ENCODE measurements around the gene OCRL.
"Not testable (repeated sequence)": the region's sequence is repeated elsewhere in the genome, so short reads cannot be mapped to it uniquely, and the experiment has no call there.

OCRL gene

DNA sequence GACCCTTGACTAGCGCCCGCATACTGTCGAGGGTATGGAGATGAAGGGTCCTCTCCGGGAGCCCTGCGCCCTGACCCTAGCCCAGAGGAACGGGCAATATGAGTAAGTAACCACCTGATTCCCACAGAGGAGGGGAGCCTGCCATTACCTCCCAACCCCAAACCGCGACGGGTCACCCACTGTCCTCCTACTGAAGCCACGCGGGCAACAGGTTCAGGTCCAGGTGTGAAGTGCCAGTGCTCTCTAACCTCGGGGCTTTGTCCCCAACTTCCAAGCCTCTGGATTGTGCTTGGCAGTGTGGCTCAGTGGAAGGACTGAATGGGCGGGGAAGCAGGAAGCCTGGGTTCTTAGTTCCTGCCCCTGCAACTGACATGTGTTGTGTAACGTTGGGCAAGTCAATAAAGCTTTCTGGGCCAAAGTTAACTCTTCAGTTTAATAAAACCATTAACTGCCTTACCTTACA, 694 bp downstream of the OCRL start:
- DNase-seq: no peak

DNA sequence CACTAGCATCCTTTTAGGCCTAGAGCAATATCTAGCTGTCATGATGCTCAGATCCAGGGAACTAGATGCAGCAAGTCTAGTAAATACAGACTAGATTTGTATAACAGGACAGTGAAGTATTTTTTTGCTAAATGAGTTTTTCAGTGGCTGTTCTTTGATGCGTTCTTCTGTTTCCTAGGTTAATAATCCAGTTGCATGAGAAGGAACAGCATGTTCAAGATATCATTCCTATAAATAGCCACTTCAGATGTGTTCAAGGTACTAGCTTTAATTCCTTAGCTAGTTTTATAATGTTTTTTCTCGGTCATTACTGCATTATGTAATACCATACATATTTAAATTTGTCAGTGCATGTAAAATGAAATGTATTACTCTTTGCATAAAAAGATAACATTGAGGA, 4.7 kb downstream of the OCRL start:
- DNase-seq: no peak

DNA sequence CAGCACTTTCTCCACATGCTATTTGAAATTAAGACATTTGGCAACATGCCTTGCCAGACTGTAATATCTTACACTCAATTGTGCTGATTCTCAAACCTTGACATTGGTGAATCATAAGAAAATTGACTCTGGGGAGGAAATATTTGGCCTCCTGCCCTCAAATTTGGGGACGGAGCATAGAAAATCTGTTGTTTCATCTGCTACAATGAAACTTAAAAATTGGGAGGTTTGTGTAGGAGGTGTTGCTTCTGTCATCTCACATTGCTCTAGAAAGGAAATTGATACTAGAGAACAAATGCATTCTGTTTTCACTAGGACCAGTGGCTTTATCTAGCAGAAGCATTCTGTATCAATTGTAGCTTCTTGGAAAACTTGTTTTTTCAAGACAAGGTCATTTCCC, 5.3 kb downstream of the OCRL start:
- DNase-seq: no peak

- DNase-seq: no peak
These were observed 9.1 kb downstream of the OCRL start for GRCh38 chrX:129549124-129549523.

GRCh38 chrX:129553619-129554288, 13.7 kb downstream of the OCRL start:
- no peak for DNase-seq

DNA sequence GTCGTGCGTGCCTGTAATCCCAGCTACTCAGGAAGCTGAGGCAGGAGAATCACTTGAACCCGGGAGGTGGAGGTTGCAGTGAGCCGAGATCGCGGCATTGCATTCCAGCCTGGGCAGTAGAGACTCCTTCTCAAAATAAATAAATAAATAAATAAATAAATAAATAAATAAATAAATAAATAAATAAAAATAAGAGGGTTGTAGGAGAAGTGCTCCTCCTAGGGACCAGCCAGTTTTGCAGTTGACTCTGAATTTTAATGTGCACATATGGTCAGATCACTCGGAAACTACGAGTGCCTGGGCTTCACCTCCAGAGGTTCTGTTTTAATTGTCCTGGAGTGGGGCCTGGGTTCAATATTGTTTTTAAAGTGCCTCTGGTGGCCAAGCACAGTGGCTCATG, 14.8 kb downstream of the OCRL start:
- DNase-seq: not testable (repeated sequence)

DNA sequence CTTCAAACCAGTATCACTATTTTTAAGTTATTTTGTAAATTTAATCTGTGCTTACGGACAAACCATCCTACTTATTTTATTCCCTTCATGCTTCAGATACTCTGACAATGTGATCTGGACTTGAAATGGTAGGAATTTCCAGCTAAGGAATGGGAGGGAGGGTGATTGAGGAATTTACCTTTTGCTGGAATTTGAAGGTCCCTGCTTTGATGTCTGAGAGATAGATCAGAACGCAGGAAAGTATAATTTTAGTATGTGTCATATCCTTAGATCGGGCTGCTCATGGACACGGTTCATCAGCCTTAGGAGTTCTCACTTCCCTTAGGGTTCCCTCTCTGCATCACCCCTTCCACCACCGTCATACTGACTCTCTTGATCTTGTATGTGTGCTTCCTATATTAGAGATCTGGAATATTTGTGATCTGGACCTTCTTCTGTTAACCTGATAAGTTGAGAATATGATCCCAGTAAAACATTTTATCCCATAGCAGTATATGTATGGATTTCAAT, 16.8 kb downstream of the OCRL start:
- no peak for DNase-seq

DNA sequence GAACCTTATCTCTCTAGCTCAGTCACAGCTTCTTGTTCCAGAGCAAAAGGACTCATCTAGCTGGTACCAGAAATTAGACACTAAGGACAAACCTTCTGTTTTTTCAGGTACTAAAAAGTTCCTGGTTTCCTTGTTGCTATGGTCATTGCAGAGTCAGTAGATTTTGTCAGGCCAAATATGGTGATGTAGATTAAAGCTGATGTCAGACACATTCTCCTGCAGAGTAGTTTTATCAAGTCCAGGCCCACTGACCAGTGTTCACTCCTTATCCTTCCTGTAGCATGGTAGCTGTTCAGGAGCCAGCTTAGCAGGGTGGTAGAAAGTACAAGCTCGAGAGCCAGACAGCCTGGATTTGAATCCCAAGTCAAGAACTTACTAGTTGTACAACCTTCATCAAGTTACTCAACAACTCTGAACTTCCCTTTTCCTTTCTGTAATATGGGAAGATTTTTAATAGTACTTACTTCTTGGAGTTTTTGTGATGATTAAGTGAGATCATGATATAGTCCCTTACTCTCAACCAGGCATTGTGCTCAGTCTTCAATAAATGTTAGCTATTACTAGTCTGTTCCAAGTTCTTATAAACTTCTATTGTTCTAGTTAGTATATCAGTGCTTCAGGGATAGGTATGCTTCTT, 17.9 kb downstream of the OCRL start:
- DNase-seq: no peak

DNA sequence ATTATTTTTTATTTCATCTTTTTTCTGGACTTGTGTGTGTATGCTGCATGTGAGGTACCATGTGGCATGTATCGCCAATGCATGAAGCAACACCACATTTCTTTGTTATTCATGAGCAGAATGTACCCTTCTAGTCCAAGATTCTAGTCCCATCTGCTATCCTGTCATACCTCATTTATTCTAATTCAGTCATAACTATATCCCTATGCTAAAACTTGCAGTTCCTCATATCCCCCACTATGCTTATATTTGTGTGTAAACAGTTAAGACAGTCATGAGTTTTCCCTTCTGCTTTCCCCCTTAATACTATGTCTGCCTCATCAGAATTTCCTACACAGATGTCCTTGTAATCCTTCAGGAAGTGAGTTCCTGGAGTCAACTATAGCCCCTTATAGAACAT, 19.7 kb downstream of the OCRL start:
- no peak for DNase-seq

- DNase-seq: no peak
These were observed 21.4 kb downstream of the OCRL start for GRCh38 chrX:129561453-129561852.

GRCh38 chrX:129564345-129564744, 24.3 kb downstream of the OCRL start:
- DNase-seq: not testable (repeated sequence)

DNA sequence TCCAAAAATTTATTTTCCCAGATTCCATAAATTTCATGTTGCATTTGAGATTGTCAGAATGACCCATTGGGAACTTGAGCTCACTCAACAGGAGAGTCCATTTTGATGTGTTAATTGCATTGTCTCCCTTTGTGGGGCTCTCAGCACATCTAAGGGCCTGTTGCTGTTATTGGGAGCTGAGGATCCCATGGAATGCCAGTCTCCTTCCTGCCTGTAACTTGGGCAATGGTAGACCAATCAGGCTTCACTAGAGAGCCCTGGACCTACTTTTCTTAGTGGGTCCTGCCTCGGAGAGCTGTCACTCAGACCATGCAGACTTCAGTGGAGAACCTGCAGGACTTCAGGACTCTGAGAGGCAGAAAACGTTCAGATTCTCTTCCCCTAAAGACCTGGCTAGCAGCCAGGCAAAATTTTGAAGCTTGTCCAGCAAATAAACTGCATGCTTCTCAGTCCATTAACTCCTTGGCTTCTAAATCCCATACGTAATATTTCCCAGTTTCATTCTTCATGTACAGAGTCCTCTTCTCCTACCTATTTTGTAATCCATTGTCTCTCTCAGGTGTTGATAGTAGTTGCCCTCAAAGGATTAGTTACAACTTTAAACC, 25.1 kb downstream of the OCRL start:
- DNase-seq: no peak

- DNase-seq: no peak
These were observed 26.0 kb downstream of the OCRL start for GRCh38 chrX:129566073-129566472.

GRCh38 chrX:129568349-129568748, 28.3 kb downstream of the OCRL start:
- DNase-seq: no peak

DNA sequence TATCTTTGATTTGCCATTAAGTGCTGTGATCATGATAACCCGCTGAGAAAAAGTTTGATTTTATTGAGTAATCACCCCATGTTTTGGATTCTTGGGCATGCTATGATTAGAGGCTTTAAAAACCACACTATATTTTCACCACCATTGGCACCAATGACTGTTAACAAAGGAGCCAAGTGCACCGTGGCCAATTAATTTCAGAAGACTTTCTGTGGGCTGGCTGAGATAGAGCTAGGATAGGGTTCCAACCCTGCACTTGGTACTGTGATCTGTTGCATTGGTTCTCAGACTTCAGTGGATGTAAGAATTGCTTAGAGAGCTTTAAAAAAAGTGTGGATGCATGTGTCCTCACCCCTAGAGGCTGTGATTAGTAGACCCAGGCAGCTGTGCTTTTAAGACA, 32.4 kb downstream of the OCRL start:
- DNase-seq: no peak

DNA sequence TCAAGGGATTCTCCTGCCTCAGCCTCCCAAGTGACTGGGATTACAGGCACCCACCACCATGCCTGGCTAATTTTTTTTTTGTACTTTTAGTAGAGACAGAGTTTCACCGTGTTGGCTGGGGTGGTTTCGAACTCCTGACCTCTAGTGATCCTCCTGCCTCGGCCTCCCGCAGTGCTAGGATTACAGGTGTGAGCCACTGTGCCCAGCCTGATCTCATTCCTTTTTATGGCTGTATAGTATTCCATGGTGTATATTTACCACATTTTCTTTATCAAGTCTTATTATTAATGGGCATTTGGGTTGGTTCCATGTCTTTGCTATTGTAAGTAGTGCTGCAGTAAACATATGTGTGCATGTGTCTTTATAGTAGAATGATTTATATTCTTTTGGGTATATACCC, 33.6 kb downstream of the OCRL start:
- not testable (repeated sequence) for DNase-seq

GRCh38 chrX:129574214-129574613, 34.2 kb downstream of the OCRL start:
- no peak for DNase-seq

- DNase-seq: no peak
These were observed 36.5 kb downstream of the OCRL start for GRCh38 chrX:129576539-129576938.

DNA sequence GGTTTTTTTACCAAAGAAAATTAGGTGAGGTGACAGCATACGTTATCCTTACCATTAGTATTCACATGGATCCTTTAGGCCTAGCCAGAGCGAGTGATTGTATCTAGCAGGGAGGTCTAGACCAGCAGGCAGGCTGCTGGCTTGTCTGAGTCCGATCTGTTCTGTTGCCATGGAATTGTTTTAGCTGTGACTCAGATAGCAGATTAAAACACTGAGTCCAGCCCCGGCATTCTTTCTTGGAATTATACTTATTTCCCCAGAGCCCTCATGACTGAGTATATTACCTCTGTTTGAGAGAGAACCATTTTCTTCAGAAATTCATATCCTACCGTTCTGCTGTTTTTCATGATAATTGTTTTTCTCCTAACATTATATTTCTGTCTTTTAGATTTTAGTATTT, 37.4 kb downstream of the OCRL start:
- DNase-seq: no peak

DNA sequence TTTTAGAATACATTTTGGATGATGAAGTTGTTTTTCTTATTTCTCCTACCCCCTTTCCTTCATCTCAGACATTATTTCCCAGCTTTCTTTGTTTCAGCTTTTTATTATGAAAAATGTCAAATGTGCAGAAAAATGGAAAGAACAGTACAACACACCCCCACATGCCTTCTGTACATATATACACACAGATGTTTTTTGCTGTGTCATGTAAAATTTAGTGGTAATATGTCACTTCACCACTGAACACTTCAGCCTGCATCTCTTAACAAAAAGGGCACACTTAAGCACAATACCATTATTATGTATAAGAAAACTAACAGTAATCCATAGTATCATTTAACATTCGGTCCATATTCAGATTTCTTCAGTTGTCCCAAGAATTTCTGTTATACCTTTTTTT, 37.8 kb downstream of the OCRL start:
- no peak for DNase-seq

DNA sequence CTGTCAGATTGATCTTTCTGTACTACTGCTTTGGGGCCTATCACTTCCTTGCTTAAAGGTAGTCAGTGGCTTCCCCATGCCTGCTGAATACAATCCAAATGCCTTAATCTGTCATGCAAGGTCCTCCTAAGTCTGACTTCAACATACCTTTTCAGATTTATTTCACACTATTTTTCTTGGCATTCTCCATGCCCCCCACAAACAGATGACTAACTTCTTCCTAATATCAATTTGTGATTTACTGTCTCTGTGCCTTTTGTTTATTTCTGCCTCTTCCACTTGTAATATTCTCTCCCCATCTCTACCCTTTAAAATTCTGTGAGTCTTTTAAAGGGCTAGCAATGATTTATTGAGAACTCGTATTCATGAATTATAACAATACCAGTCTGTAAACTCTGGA, 41.8 kb downstream of the OCRL start:
- no peak for DNase-seq

GRCh38 chrX:129585167-129585566, 45.1 kb downstream of the OCRL start:
- DNase-seq: no peak

- DNase-seq: no peak
These were observed 45.6 kb downstream of the OCRL start for GRCh38 chrX:129585691-129586090.

GRCh38 chrX:129586446-129586845, 46.4 kb downstream of the OCRL start:
- DNase-seq: no peak
